Stimulated activated CD4-positive, alpha-beta T cell treated with anti-CD3 and anti-CD28 coated beads, TNF-alpha, amount 100 ng/mL, for 4 hours (primary cell): ENCODE data around the gene F11.
"Not testable (repeated sequence)": the region's sequence is repeated elsewhere in the genome, so short reads cannot be mapped to it uniquely, and the experiment has no call there.

ENCODE experiments used
- DNase-seq, 3 experiments: peaks; one replicate each; pipeline ENCODE4 v3.0.0-alpha.2; 2020; ENCODE audit warnings: low read depth in 3 of 3

The F11 gene

GRCh38 chr4:186249785-186250754 lies 15.9 kb upstream of the F11 start:
- DNase-seq, result no peak

- DNase-seq, result no peak
These were observed 15.2 kb upstream of the F11 start for GRCh38 chr4:186250760-186251159.

- DNase-seq, result no peak
These were observed 10.9 kb upstream of the F11 start for GRCh38 chr4:186255122-186255521.

- DNase-seq, result no peak
These were observed 7.7 kb upstream of the F11 start for GRCh38 chr4:186258216-186258811.

GRCh38 chr4:186260117-186260503 lies 5.9 kb upstream of the F11 start:
- no peak for DNase-seq

GRCh38 chr4:186260504-186261448 lies 5.2 kb upstream of the F11 start:
- DNase-seq, result no peak

GRCh38 chr4:186264660-186265059 lies 1.3 kb upstream of the F11 start:
- no peak for DNase-seq

- not testable (repeated sequence) for DNase-seq
These were observed 739 bp upstream of the F11 start for GRCh38 chr4:186265250-186265649.

- no peak for DNase-seq
These were observed 904 bp downstream of the F11 start for GRCh38 chr4:186266729-186267456.

GRCh38 chr4:186271081-186271678 lies 5.2 kb downstream of the F11 start:
- DNase-seq, result no peak

GRCh38 chr4:186272699-186273391 lies 6.9 kb downstream of the F11 start:
- DNase-seq, result no peak

- not testable (repeated sequence) for DNase-seq
These were observed 7.4 kb downstream of the F11 start for GRCh38 chr4:186273392-186273789.

GRCh38 chr4:186283311-186283710 lies 17.3 kb downstream of the F11 start:
- no peak for DNase-seq

- no peak for DNase-seq
These were observed 19.2 kb downstream of the F11 start for GRCh38 chr4:186285147-186285546.

GRCh38 chr4:186286581-186286980 lies 20.6 kb downstream of the F11 start:
- no peak for DNase-seq

- no peak for DNase-seq
These were observed 25.4 kb downstream of the F11 start for GRCh38 chr4:186291256-186291890.

- DNase-seq, result no peak
These were observed 28.2 kb downstream of the F11 start for GRCh38 chr4:186294160-186294559.

- DNase-seq, result no peak
These were observed 30.5 kb downstream of the F11 start for GRCh38 chr4:186296481-186296880.

GRCh38 chr4:186297013-186297645 lies 31.1 kb downstream of the F11 start:
- no peak for DNase-seq
